ENCODE results near the gene PRSS21. TPM values are rescaled to one million over a fixed set of nuclear protein-coding genes. Genes with fewer than 3 reads are reported as not detected.

Gene PRSS21
- total RNA-seq, 1 donor from 2014 or later, result not detected

GRCh38 chr16:2786061-2786825 is 30.8 kb upstream of the PRSS21 start:
- no peaks in the 10 kb centered on the region for H3K36me3 Mint-ChIP-seq (ENCODE audit: insufficient read depth)
- H3K9me3 Mint-ChIP-seq (ENCODE audit: low read depth), result no peaks in the 10 kb centered on the region
- H3K4me1 Mint-ChIP-seq (ENCODE audit: low read depth), result peaks cover 12% of the 10 kb centered on the region
- TF ChIP-seq CTCF (IDR thresholded peaks at IDR 0.05; ENCODE audit: unreplicated experiment), result no peak
- no peak overlapping the region for H3K4me3 Mint-ChIP-seq (ENCODE audit: low read depth)
- DNase-seq (ENCODE audit: low spot score, unreplicated experiment), result no peak
- no peak overlapping the region for H3K27ac Mint-ChIP-seq
- peaks cover 4% of the 10 kb centered on the region for H3K27me3 Mint-ChIP-seq

- H3K27ac Mint-ChIP-seq, result no peak overlapping the region
- H3K27me3 Mint-ChIP-seq, result peaks cover 6% of the 10 kb centered on the region
- no peaks in the 10 kb centered on the region for H3K9me3 Mint-ChIP-seq (ENCODE audit: low read depth)
- H3K4me1 Mint-ChIP-seq (ENCODE audit: low read depth), result peaks cover 12% of the 10 kb centered on the region
- no peak overlapping the region for H3K4me3 Mint-ChIP-seq (ENCODE audit: low read depth)
- H3K36me3 Mint-ChIP-seq (ENCODE audit: insufficient read depth), result no peaks in the 10 kb centered on the region
- no peak for DNase-seq (ENCODE audit: low spot score, unreplicated experiment)
- TF ChIP-seq CTCF (IDR thresholded peaks at IDR 0.05; ENCODE audit: unreplicated experiment), result no peak
These were observed 30.2 kb upstream of the PRSS21 start for GRCh38 chr16:2786826-2787151.

- TF ChIP-seq CTCF (IDR thresholded peaks at IDR 0.05; ENCODE audit: unreplicated experiment), result no peak
- no peak within 1 kb of the TSS for H3K27ac Mint-ChIP-seq
- H3K9me3 Mint-ChIP-seq (ENCODE audit: low read depth), result no peaks in the 10 kb centered on the region
- H3K36me3 Mint-ChIP-seq (ENCODE audit: insufficient read depth), result no peaks in the 10 kb centered on the region
- no peak within 1 kb of the TSS for H3K4me3 Mint-ChIP-seq (ENCODE audit: low read depth)
- H3K27me3 Mint-ChIP-seq, result peaks cover 6% of the 10 kb centered on the region
- DNase-seq (ENCODE audit: low spot score, unreplicated experiment), result no peak
- peaks cover 12% of the 10 kb centered on the region for H3K4me1 Mint-ChIP-seq (ENCODE audit: low read depth)
These were observed 29.6 kb upstream of the PRSS21 start, which contains the start of gene PRSS33 for GRCh38 chr16:2787406-2787805. Gene PRSS33 (minus strand): TSS chr16:2787560. CDS start chr16:2786547, 1,013 bp downstream.

GRCh38 chr16:2787961-2788360 is 29.1 kb upstream of the PRSS21 start:
- Mint-ChIP-seq H3K9me3 (ENCODE audit: low read depth) (no peaks in the 10 kb centered on the region), H3K4me3 (ENCODE audit: low read depth) (no peak overlapping the region), H3K36me3 (ENCODE audit: insufficient read depth) (no peaks in the 10 kb centered on the region), H3K27me3 (peaks cover 6% of the 10 kb centered on the region), H3K4me1 (ENCODE audit: low read depth) (peaks cover 12% of the 10 kb centered on the region), H3K27ac (no peak overlapping the region)
- no peak for DNase-seq (ENCODE audit: low spot score, unreplicated experiment)
- TF ChIP-seq CTCF (IDR thresholded peaks at IDR 0.05; ENCODE audit: unreplicated experiment), result no peak

GRCh38 chr16:2790631-2791030 is 26.4 kb upstream of the PRSS21 start:
- Mint-ChIP-seq H3K4me3 (ENCODE audit: low read depth) (no peak overlapping the region), H3K27ac (no peak overlapping the region), H3K4me1 (ENCODE audit: low read depth) (peaks cover 19% of the 10 kb centered on the region), H3K9me3 (ENCODE audit: low read depth) (no peaks in the 10 kb centered on the region), H3K27me3 (peaks cover 6% of the 10 kb centered on the region), H3K36me3 (ENCODE audit: insufficient read depth) (no peaks in the 10 kb centered on the region)
- DNase-seq (ENCODE audit: low spot score, unreplicated experiment), result no peak
- no peak for TF ChIP-seq CTCF (IDR thresholded peaks at IDR 0.05; ENCODE audit: unreplicated experiment)
